ENCODE measurements around the gene TSFM.

DNA sequence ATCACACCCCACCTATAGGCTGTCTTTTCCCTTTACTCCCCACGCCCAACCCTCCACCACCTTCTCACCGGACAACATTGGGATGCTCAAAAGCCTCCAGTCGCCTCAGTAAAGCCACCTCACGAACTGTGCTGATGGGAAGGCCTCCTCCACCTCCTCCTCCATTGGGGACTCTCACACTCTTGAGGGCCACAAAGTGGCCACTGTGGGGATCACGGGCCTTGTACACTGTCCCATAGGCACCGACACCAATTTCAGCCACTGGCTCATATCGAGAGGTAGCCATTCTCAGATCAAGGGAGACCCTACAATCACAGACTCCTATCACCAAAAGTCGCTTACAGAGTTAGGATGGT lies 31.2 kb upstream of the TSFM start:
- TF ChIP-seq ZNF121 (CRISPR knock-in tag; IDR thresholded peaks at IDR 0.05) (no peak), IRF2 (CRISPR knock-in tag; IDR thresholded peaks at IDR 0.05; ENCODE audit: borderline replicate concordance, low read depth) (no peak), CTCF (IDR thresholded peaks at IDR 0.05) (no peak)
